IPS-18c (cell line): Measurements from ENCODE around the gene STRN.
"Not testable (repeated sequence)": the region's sequence is repeated elsewhere in the genome, so short reads cannot be mapped to it uniquely, and the experiment has no call there.

Source experiments
- H3K4me3 ChIP-seq: 2 replicates; pipeline ENCODE4 v1.7.0; 2013; ENCODE audit warnings: low read depth, mild to moderate bottlenecking, low read length, moderate library complexity; ENCODE audit not compliant: insufficient read depth
- H3K9me3 ChIP-seq: one replicate; pipeline ENCODE4 v1.6.1; 2013; ENCODE audit warnings: mild to moderate bottlenecking, low read length, moderate library complexity; ENCODE audit not compliant: control insufficient read depth, insufficient read depth

The STRN gene

GRCh38 chr2:36966370-36967235 is at the start of gene STRN:
Gene STRN, minus strand, starts transcription at chr2:36966536. Its CDS starts 73 bp downstream, at chr2:36966463.
- Histone ChIP-seq H3K4me3 (peak within 1 kb of the TSS; percentile 94), H3K9me3 (no peaks in the 10 kb centered on the region)

- no peaks in the 10 kb centered on the region for H3K9me3 ChIP-seq
- no peak overlapping the region for H3K4me3 ChIP-seq
Observed at GRCh38 chr2:37013315-37013641, 46.9 kb upstream of the STRN start.

- no peaks in the 10 kb centered on the region for H3K9me3 ChIP-seq
- no peak overlapping the region for H3K4me3 ChIP-seq
Observed at GRCh38 chr2:37011130-37011529, 44.8 kb upstream of the STRN start.

DNA sequence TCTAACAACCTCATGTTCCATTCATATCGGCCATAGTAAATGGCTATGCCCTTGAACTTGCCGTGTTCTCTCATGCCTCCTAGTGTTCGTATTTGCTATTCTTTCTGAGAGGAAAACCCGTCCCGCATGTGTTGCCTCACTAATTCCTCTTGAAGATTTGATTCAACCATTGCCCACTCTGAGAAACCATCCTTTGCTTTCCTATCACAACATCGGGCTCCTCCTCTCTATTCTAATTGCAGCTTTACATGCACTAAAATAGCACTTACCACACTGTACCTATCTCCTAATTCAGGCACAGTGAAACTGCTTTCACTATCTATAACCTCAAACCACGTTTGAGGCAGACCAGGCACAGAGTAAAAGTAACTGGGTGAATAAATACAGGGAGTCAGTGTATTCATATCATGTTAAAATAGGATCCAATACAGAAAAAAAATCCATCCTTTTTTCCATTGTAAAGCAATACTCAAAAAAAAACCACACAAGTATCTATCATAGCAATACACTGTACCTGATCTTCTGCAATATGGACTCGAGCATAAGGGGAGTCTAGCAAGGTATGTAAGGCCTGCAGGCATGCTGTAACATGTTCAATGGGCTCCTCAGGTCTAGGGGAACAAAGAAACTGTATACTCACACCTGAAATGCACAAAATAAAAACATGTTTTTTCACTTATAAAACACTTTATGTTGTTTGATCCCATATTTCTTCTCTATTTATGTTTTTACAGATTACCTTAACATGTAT is 39.0 kb upstream of the STRN start:
- no peak overlapping the region for H3K4me3 ChIP-seq
- H3K9me3 ChIP-seq = no peaks in the 10 kb centered on the region

DNA sequence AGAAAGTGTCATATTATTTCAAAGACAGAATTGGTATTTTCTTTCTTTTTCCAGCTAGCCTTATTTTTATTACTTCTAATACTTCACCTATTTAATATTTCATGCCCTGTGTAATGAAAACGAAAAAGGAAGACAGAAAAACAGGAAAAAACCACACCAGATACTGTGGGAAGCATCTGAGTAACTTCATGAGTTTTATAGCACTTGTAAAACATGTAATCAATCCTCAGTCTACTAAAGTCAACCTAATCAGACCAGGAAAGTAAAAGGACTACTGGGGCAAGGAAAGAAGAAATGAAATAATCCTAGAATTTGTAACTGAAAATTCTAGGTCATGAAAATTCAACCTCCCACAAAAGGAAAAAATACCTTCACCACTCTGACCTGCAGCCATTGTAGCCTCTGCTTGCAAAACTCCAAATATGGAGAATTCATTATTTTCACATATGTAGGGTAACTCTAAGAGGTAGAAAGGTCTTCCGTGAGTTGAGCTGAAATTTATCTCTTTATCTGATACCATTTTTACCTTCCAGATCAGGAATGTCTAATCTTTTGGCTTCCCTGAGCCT is 34.7 kb upstream of the STRN start:
- Histone ChIP-seq H3K4me3 (no peak overlapping the region), H3K9me3 (peaks cover 2% of the 10 kb centered on the region)

DNA sequence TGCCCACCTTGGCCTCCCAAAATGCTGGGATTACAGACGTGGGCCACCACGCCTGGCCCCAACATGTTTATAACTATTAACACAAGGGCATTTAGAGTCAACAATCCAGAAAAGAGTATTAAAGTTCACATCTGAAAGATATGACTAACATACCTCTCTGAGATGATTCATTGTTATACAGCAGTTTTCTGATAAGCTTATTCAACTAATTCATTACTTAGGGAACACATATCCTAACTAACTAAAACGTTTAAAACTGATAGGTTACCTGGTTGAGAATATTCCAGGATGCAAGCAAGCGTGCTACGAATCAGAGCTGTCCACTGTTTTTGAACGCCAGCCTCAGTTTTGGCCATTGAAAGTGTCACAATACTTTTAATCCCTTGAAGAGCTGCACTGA is 34.0 kb upstream of the STRN start:
- no peak overlapping the region for H3K4me3 ChIP-seq
- H3K9me3 ChIP-seq = peaks cover 2% of the 10 kb centered on the region

GRCh38 chr2:36999416-36999815 is 33.1 kb upstream of the STRN start:
- not testable (repeated sequence) for H3K9me3 ChIP-seq, H3K4me3 ChIP-seq

- no peak overlapping the region for H3K4me3 ChIP-seq
- H3K9me3 ChIP-seq = no peaks in the 10 kb centered on the region
Observed at GRCh38 chr2:36993841-36994620, 27.7 kb upstream of the STRN start.

GRCh38 chr2:36988008-36988407 is 21.7 kb upstream of the STRN start:
- Histone ChIP-seq H3K4me3 (no peak overlapping the region), H3K9me3 (no peaks in the 10 kb centered on the region)

DNA sequence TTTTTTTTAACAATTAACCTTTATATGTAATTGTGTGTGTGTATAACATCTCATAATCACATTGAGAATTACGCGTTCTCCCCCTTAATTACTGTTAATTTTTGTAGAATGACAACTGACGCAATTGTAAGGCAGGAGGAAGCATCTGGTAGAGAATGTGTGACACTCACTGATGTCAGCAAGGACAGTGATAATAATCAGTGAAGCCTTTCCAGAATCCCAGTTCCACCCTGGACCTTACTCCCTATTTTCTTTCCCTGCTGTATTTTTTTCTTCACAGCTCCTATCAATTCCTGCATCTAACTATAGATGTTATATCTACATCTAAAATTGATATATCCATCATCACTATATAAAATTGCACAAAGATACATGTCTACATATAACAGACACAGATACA is 16.1 kb upstream of the STRN start:
- no peak overlapping the region for H3K4me3 ChIP-seq
- H3K9me3 ChIP-seq = peaks cover 2% of the 10 kb centered on the region

GRCh38 chr2:36981911-36982310 is 15.6 kb upstream of the STRN start:
- peaks cover 2% of the 10 kb centered on the region for H3K9me3 ChIP-seq
- no peak overlapping the region for H3K4me3 ChIP-seq

- not testable (repeated sequence) for H3K9me3 ChIP-seq, H3K4me3 ChIP-seq
Observed at GRCh38 chr2:36979007-36979406, 12.7 kb upstream of the STRN start.

- Histone ChIP-seq H3K9me3 (peaks cover 2% of the 10 kb centered on the region), H3K4me3 (no peak overlapping the region)
Observed at GRCh38 chr2:36976065-36976464, 9.7 kb upstream of the STRN start.

DNA sequence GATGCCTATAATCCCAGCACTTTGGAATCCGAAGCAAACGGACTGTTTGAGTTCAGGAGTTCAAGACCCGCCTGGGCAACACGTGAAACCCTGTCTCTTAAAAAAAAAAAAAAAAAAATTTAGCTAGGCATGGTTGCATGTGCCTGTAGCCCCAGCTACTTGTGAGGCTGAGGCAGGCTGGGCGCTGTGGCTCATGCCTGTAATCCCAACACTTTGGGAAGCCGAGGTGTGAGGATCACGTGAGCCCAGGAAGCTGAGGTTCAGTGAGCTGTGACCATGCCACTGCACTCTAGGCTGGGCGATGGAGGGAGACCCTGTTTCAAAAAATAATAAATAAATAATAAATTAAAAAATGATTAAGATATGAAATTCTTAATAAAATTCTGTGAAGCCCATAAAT is 9.0 kb upstream of the STRN start:
- Histone ChIP-seq H3K4me3 (no peak overlapping the region), H3K9me3 (peaks cover 2% of the 10 kb centered on the region)

GRCh38 chr2:36973320-36973719 is 7.0 kb upstream of the STRN start:
- Histone ChIP-seq H3K4me3 (no peak overlapping the region), H3K9me3 (no peaks in the 10 kb centered on the region)

- no peaks in the 10 kb centered on the region for H3K9me3 ChIP-seq
Observed at GRCh38 chr2:36971990-36972389, 5.7 kb upstream of the STRN start.

DNA sequence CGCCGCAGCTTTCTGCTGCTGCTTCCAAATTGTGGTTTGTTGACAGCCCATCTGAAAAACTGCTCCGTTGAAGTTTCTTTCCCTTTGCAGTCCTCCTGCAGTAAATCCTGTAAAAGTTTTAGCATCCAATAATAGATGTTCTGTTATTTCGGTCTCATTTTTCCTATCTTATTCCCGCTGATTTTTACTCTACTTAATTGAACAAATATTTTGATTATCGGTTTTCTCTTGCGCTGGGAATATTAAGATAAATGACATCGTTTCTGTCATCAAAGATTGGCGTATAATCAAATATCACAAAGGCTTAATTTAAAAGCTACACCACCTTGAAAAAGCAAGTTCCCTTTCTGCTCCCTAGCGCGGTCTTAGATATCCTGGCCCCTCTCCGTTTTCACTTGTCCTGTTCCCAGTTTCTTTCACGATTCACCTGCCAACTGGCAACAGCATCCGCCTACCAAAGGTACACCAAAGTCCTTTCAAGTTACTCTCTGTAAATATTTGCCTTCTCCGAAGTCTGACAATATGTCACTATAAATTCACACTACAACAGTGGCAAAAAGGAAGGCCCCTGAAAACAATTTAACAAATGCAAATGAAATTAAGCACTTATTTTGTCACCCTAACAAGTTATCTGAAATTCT is 1.0 kb upstream of the STRN start:
- Histone ChIP-seq H3K9me3 (no peaks in the 10 kb centered on the region), H3K4me3 (peak overlapping the region; percentile 94; the same call in 1 of the 2 replicates)

More at GRCh38 chr2:36971990-36972389, 5.7 kb upstream of the STRN start:
- no peak overlapping the region for H3K4me3 ChIP-seq
